GM18907 (cell line): Measurements from ENCODE around the gene S100A6.
"Not testable (repeated sequence)": the region's sequence is repeated elsewhere in the genome, so short reads cannot be mapped to it uniquely, and the experiment has no call there.

ENCODE experiments used
- ATAC-seq: cut with Tn5 transposase; IDR thresholded peaks from one replicate; pipeline ENCODE4 v1.9.1; 2021; ENCODE audit warnings: mild to moderate bottlenecking, moderate library complexity; ENCODE audit not compliant: unreplicated experiment

Gene S100A6

GRCh38 chr1:153532769-153533599, 2.8 kb downstream of the S100A6 start:
- no peak for ATAC-seq

GRCh38 chr1:153532181-153532580, 3.6 kb downstream of the S100A6 start:
- no peak for ATAC-seq

GRCh38 chr1:153531638-153532037, 4.2 kb downstream of the S100A6 start:
- ATAC-seq = no peak

- no peak for ATAC-seq
Observed at GRCh38 chr1:153527683-153528040, 8.1 kb downstream of the S100A6 start.

GRCh38 chr1:153527023-153527682, 8.6 kb downstream of the S100A6 start:
- ATAC-seq = no peak

- no peak for ATAC-seq
Observed at GRCh38 chr1:153526132-153526543, 9.7 kb downstream of the S100A6 start.

GRCh38 chr1:153525088-153525728, 10.6 kb downstream of the S100A6 start:
- ATAC-seq = no peak

GRCh38 chr1:153522353-153523048, 13.3 kb downstream of the S100A6 start:
- ATAC-seq = not testable (repeated sequence)

GRCh38 chr1:153521808-153522207, 14.0 kb downstream of the S100A6 start:
- not testable (repeated sequence) for ATAC-seq

GRCh38 chr1:153520818-153521476, 14.8 kb downstream of the S100A6 start:
- ATAC-seq = no peak

GRCh38 chr1:153520137-153520691, 15.6 kb downstream of the S100A6 start:
- not testable (repeated sequence) for ATAC-seq

GRCh38 chr1:153519242-153519641, 16.5 kb downstream of the S100A6 start:
- ATAC-seq = no peak

GRCh38 chr1:153515504-153516394, 20.0 kb downstream of the S100A6 start:
- ATAC-seq = no peak

GRCh38 chr1:153513666-153514065, 22.1 kb downstream of the S100A6 start:
- ATAC-seq = no peak

GRCh38 chr1:153513023-153513422, 22.8 kb downstream of the S100A6 start:
- no peak for ATAC-seq

GRCh38 chr1:153510984-153511410, 24.8 kb downstream of the S100A6 start:
- no peak for ATAC-seq

GRCh38 chr1:153509729-153510354, 25.9 kb downstream of the S100A6 start:
- ATAC-seq = no peak

- ATAC-seq = no peak
Observed at GRCh38 chr1:153509036-153509435, 26.8 kb downstream of the S100A6 start.
